ENCODE data around the gene FLVCR2. TPM values are rescaled to one million over a fixed set of nuclear protein-coding genes. Genes with fewer than 3 reads are reported as not detected.

FLVCR2 gene
- total RNA-seq, 1 experiment from 2014 or later, result 6.6 TPM

DNA sequence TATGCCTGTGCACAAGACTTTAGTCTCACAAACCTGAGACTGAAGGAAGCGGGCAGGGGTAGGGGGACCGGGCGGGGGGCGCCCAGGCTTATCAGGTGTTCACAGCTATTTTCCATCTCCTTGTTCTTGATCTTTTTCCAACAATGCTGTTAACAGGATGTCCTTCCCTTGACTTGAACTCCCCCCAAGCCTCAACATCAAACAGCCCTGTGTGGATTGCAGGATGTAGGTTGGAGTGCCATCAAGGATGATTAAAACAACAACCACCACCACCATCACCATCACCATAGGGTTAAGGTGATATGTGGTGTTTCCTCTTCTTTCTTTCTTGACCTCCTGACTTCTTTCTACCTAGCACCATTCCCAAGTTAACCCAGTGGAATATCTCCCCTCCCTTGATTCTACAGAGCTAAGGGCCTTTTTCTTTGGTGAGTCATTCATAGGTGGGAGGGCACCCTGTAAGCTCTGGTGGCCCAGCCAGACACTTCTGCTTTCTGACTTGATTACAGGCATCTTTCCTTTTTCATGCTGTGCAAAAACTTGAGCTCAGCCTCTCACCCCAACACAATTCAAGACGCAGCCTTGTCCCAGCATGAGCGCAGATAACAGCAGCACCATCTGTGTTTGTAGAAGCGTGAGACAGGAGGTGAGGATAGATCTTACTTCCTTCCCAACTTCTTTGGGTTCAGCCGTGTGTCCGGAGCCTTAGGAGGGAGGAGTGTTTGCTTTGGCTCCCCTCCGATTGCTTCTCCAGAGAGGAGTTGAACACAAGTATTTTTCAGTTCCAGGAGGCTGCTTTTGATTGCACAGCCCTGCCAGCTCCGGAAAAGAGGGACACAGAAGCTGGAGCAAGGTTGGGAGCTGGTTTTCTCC lies 26.8 kb downstream of the FLVCR2 start:
- no peaks in the 10 kb centered on the region for H3K36me3 Mint-ChIP-seq
- H3K4me3 Mint-ChIP-seq, result no peak overlapping the region
- ATAC-seq (no peak), DNase-seq (ENCODE audit: low spot score) (no peak)
- TF ChIP-seq RELA (CRISPR knock-in tag; IDR thresholded peaks at IDR 0.05; ENCODE audit: borderline replicate concordance) (no peak), ZNF138 (CRISPR knock-in tag; conservative IDR thresholded peaks at IDR 0.05) (no peak), PRRX2 (CRISPR knock-in tag; IDR thresholded peaks at IDR 0.05) (no peak), GTF2I (CRISPR knock-in tag; conservative IDR thresholded peaks at IDR 0.05) (no peak)
- TF ChIP-seq, protein P1, sequence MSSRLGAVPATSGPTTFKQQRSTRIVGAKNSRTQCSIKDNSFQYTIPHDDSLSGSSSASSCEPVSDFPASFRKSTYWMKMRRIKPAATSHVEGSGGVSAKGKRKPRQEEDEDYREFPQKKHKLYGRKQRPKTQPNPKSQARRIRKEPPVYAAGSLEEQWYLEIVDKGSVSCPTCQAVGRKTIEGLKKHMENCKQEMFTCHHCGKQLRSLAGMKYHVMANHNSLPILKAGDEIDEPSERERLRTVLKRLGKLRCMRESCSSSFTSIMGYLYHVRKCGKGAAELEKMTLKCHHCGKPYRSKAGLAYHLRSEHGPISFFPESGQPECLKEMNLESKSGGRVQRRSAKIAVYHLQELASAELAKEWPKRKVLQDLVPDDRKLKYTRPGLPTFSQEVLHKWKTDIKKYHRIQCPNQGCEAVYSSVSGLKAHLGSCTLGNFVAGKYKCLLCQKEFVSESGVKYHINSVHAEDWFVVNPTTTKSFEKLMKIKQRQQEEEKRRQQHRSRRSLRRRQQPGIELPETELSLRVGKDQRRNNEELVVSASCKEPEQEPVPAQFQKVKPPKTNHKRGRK (CRISPR knock-in tag; IDR thresholded peaks at IDR 0.05; ENCODE audit: borderline replicate concordance), result no peak
- TF ChIP-seq, protein P2, sequence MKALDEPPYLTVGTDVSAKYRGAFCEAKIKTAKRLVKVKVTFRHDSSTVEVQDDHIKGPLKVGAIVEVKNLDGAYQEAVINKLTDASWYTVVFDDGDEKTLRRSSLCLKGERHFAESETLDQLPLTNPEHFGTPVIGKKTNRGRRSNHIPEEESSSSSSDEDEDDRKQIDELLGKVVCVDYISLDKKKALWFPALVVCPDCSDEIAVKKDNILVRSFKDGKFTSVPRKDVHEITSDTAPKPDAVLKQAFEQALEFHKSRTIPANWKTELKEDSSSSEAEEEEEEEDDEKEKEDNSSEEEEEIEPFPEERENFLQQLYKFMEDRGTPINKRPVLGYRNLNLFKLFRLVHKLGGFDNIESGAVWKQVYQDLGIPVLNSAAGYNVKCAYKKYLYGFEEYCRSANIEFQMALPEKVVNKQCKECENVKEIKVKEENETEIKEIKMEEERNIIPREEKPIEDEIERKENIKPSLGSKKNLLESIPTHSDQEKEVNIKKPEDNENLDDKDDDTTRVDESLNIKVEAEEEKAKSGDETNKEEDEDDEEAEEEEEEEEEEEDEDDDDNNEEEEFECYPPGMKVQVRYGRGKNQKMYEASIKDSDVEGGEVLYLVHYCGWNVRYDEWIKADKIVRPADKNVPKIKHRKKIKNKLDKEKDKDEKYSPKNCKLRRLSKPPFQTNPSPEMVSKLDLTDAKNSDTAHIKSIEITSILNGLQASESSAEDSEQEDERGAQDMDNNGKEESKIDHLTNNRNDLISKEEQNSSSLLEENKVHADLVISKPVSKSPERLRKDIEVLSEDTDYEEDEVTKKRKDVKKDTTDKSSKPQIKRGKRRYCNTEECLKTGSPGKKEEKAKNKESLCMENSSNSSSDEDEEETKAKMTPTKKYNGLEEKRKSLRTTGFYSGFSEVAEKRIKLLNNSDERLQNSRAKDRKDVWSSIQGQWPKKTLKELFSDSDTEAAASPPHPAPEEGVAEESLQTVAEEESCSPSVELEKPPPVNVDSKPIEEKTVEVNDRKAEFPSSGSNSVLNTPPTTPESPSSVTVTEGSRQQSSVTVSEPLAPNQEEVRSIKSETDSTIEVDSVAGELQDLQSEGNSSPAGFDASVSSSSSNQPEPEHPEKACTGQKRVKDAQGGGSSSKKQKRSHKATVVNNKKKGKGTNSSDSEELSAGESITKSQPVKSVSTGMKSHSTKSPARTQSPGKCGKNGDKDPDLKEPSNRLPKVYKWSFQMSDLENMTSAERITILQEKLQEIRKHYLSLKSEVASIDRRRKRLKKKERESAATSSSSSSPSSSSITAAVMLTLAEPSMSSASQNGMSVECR (CRISPR knock-in tag; IDR thresholded peaks at IDR 0.05; ENCODE audit: borderline replicate concordance), result no peak
- TF ChIP-seq, protein P3, sequence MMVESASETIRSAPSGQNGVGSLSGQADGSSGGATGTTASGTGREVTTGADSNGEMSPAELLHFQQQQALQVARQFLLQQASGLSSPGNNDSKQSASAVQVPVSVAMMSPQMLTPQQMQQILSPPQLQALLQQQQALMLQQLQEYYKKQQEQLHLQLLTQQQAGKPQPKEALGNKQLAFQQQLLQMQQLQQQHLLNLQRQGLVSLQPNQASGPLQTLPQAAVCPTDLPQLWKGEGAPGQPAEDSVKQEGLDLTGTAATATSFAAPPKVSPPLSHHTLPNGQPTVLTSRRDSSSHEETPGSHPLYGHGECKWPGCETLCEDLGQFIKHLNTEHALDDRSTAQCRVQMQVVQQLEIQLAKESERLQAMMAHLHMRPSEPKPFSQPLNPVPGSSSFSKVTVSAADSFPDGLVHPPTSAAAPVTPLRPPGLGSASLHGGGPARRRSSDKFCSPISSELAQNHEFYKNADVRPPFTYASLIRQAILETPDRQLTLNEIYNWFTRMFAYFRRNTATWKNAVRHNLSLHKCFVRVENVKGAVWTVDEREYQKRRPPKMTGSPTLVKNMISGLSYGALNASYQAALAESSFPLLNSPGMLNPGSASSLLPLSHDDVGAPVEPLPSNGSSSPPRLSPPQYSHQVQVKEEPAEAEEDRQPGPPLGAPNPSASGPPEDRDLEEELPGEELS (CRISPR knock-in tag; IDR thresholded peaks at IDR 0.05), result no peak
- TF ChIP-seq, protein P4, sequence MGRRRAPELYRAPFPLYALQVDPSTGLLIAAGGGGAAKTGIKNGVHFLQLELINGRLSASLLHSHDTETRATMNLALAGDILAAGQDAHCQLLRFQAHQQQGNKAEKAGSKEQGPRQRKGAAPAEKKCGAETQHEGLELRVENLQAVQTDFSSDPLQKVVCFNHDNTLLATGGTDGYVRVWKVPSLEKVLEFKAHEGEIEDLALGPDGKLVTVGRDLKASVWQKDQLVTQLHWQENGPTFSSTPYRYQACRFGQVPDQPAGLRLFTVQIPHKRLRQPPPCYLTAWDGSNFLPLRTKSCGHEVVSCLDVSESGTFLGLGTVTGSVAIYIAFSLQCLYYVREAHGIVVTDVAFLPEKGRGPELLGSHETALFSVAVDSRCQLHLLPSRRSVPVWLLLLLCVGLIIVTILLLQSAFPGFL (CRISPR knock-in tag; IDR thresholded peaks at IDR 0.05; ENCODE audit: borderline replicate concordance), result no peak
- TF ChIP-seq, protein P5, sequence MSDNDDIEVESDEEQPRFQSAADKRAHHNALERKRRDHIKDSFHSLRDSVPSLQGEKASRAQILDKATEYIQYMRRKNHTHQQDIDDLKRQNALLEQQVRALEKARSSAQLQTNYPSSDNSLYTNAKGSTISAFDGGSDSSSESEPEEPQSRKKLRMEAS (CRISPR knock-in tag; IDR thresholded peaks at IDR 0.05), result no peak
- TF ChIP-seq, protein P6, sequence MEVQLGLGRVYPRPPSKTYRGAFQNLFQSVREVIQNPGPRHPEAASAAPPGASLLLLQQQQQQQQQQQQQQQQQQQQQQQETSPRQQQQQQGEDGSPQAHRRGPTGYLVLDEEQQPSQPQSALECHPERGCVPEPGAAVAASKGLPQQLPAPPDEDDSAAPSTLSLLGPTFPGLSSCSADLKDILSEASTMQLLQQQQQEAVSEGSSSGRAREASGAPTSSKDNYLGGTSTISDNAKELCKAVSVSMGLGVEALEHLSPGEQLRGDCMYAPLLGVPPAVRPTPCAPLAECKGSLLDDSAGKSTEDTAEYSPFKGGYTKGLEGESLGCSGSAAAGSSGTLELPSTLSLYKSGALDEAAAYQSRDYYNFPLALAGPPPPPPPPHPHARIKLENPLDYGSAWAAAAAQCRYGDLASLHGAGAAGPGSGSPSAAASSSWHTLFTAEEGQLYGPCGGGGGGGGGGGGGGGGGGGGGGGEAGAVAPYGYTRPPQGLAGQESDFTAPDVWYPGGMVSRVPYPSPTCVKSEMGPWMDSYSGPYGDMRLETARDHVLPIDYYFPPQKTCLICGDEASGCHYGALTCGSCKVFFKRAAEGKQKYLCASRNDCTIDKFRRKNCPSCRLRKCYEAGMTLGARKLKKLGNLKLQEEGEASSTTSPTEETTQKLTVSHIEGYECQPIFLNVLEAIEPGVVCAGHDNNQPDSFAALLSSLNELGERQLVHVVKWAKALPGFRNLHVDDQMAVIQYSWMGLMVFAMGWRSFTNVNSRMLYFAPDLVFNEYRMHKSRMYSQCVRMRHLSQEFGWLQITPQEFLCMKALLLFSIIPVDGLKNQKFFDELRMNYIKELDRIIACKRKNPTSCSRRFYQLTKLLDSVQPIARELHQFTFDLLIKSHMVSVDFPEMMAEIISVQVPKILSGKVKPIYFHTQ (CRISPR knock-in tag; IDR thresholded peaks at IDR 0.05), result no peak
- TF ChIP-seq, protein P7, sequence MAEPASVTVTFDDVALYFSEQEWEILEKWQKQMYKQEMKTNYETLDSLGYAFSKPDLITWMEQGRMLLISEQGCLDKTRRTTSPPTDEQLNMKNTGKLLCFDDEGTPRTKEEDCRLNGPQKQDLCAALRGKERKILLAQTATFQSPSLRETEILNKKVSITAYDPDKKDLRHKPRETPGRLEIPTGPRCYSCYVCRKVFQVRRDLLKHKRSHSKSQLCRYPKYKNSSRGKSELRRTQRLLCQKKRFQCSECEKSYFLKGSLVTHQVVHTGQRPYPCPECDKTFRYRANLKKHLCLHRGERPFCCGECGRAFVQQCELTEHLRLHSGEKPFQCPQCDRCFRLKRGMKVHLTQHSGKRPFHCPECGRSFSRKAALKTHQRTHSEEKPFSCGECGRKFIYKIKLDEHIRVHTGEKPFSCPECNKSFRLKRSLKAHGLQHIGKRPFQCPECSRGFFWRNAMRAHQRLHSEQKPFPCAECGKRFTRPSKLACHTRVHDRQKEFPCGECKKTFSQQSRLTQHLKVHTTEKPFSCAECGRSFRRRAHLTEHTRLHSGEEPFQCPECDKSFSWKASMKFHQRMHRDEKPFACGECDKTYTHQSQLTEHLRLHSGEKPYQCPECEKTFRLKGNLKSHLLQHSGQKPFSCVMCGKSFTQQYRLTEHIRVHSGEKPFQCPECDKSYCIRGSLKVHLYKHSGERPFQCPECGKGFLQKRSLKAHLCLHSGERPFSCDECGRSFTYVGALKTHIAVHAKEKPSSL (CRISPR knock-in tag; conservative IDR thresholded peaks at IDR 0.05), result no peak
- TF ChIP-seq, protein P8, sequence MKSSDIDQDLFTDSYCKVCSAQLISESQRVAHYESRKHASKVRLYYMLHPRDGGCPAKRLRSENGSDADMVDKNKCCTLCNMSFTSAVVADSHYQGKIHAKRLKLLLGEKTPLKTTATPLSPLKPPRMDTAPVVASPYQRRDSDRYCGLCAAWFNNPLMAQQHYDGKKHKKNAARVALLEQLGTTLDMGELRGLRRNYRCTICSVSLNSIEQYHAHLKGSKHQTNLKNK (CRISPR knock-in tag; IDR thresholded peaks at IDR 0.05), result no peak
- POLR2A ChIA-PET, result no interaction called here
- peaks cover 13% of the 10 kb centered on the region for H3K4me1 Mint-ChIP-seq
- peak overlapping the region; percentile 21; the same call in 1 of the 2 replicates for H3K27ac Mint-ChIP-seq
- CTCF ChIA-PET, result interaction anchor here (0.7 to 1.1 kb wide), 2 partner anchors 44 to 48 kb away, joined by 3 to 4 read pairs; no protein-coding TSS in a partner anchor
- no peaks in the 10 kb centered on the region for H3K27me3 Mint-ChIP-seq (ENCODE audit: low read depth)
- H3K9me3 Mint-ChIP-seq, result peaks cover 7% of the 10 kb centered on the region
